Common myeloid progenitor, CD34-positive (primary cell): Measurements from ENCODE around the gene RNF149.
"Not testable (repeated sequence)": the region's sequence is repeated elsewhere in the genome, so short reads cannot be mapped to it uniquely, and the experiment has no call there.

ENCODE experiments used
- CTCF ChIA-PET: fragments of 350-600 bp; sonication (Branson Sonifier 250); formaldehyde crosslinking; loops from one replicate; lab custom pipeline; 2021; ENCODE audit warnings: antibody characterized with exemption; lab: Charles Lee
- POLR2A ChIA-PET: fragments of 350-600 bp; sonication (Branson Sonifier 250); formaldehyde crosslinking; loops from one replicate; lab custom pipeline; 2021; ENCODE audit warnings: antibody characterized with exemption; lab: Charles Lee
- DNase-seq, 3 donors: peaks; one replicate each; pipeline versions ENCODE4 v3.0.0 to v3.0.0-alpha.2; 2013
- H3K27ac ChIP-seq, 2 experiments: 1 replicate in 1 of 2; 2 replicates in 1 of 2; pipeline ENCODE4 v1.7.0; 2013; ENCODE audit warnings: inconsistent platforms in 2 of 2, low read length in 2 of 2, mild to moderate bottlenecking in 2 of 2, low read depth in 1 of 2, moderate library complexity in 1 of 2; ENCODE audit not compliant: severe bottlenecking in 2 of 2, insufficient read depth in 1 of 2, poor library complexity in 1 of 2
- H3K27me3 ChIP-seq, 5 experiments: replicated peaks in 2 of 5; 1 replicate in 3 of 5; 2 replicates in 2 of 5; pipeline versions ENCODE4 v1.6.1 to v1.7.0; 2013; ENCODE audit warnings: low read length in 4 of 5, mild to moderate bottlenecking in 2 of 5, moderate library complexity in 2 of 5, inconsistent platforms in 1 of 5; ENCODE audit not compliant: insufficient read depth in 5 of 5, control insufficient read depth in 4 of 5
- H3K36me3 ChIP-seq, 4 experiments: 1 replicate in 2 of 4; 2 replicates in 2 of 4; pipeline versions ENCODE4 v1.6.1 to v1.7.0; 2013; ENCODE audit warnings: low read length in 3 of 4, control low read depth in 1 of 4, mild to moderate bottlenecking in 1 of 4; ENCODE audit not compliant: control insufficient read depth in 4 of 4, insufficient read depth in 4 of 4
- H3K4me1 ChIP-seq, 4 experiments: 1 replicate in 3 of 4; 2 replicates in 1 of 4; pipeline versions ENCODE4 v1.6.1 to v1.7.1; 2013; ENCODE audit warnings: low read length in 3 of 4, mild to moderate bottlenecking in 3 of 4, control low read depth in 1 of 4, inconsistent platforms in 1 of 4, moderate library complexity in 1 of 4; ENCODE audit not compliant: control insufficient read depth in 4 of 4, insufficient read depth in 4 of 4; ENCODE audit errors: control extremely low read depth in 1 of 4
- H3K4me3 ChIP-seq, 7 experiments: 1 replicate in 4 of 7; 2 replicates in 3 of 7; pipeline versions ENCODE4 v1.5.1 to v1.7.0; 2013; ENCODE audit warnings: mild to moderate bottlenecking in 7 of 7, low read length in 6 of 7, moderate library complexity in 6 of 7, inconsistent platforms in 2 of 7, low read depth in 2 of 7, control low read depth in 1 of 7; ENCODE audit not compliant: insufficient read depth in 4 of 7, control insufficient read depth in 1 of 7; ENCODE audit errors: extremely low read depth in 1 of 7
- H3K9me3 ChIP-seq, 5 experiments: 1 replicate in 4 of 5; 2 replicates in 1 of 5; pipeline versions ENCODE4 v1.6.1 to v1.7.1; 2013; ENCODE audit warnings: low read length in 4 of 5, mild to moderate bottlenecking in 2 of 5, inconsistent platforms in 1 of 5, low read depth in 1 of 5, moderate library complexity in 1 of 5; ENCODE audit not compliant: control insufficient read depth in 4 of 5, insufficient read depth in 2 of 5; ENCODE audit errors: control extremely low read depth in 1 of 5
- WGBS: methylation state at CpG from one replicate; pipeline ENCODE4 v1.1.5; 2013; ENCODE audit not compliant: insufficient coverage; 5-methylcytosine and 5-hydroxymethylcytosine counted together

RNF149 gene

GRCh38 chr2:101253703-101254450 is 54.6 kb downstream of the RNF149 start:
- 39% methylated on average over 14 of the region's 17 CpGs for WGBS
- peak overlapping the region; percentile 86 to 94 for H3K27ac ChIP-seq
- POLR2A ChIA-PET: interaction anchor here (0.6 to 0.9 kb wide), 2 partner anchors 15 to 16 kb away, joined by 3 read pairs; no protein-coding TSS in a partner anchor

DNA sequence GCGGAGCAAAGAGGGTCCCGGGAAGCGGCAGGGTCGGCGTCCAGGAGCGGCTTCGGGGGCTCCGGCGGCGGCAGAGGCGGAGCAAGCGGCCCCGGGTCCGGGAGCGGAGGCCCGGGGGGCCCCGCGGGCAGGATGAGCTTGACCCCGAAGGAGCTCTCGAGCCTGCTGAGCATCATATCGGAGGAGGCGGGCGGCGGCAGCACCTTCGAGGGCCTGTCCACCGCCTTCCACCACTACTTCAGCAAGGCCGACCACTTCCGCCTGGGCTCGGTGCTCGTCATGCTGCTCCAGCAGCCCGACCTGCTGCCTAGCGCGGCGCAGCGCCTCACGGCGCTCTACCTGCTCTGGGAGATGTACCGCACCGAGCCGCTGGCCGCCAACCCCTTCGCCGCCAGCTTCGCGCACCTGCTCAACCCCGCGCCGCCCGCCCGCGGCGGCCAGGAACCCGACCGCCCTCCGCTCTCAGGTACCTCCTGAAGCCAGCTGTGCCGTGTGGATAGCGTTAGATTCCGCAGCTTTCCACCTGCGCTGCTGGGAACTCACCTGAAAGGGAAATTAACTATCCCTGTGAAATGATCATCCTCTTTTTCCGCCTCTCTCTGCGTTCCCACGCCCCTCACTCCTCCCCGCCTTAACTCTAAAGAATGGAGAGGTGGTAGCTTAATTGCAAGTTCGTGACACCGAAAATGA is 55.3 kb downstream of the RNF149 start:
- H3K9me3 ChIP-seq: no peaks in the 10 kb centered on the region
- DNase-seq: peak; percentile 67 to 91 (median 89)
- H3K27ac ChIP-seq: peak overlapping the region; percentile 86 to 94
- peaks cover 14 to 42% (median 21%) of the 10 kb centered on the region in 4 experiments for H3K4me1 ChIP-seq
- under 1% methylated on average over 44 of the region's 65 CpGs for WGBS
- H3K27me3 ChIP-seq: no peaks in the 10 kb centered on the region
- POLR2A ChIA-PET: interaction anchor here (0.6 kb wide), 1 partner anchor 16 kb away, joined by 3 read pairs; no protein-coding TSS in a partner anchor
- CTCF ChIA-PET: interaction anchor here (0.9 to 2.0 kb wide), 7 partner anchors 13 to 217 kb away, joined by 3 to 7 read pairs (median 5); no protein-coding TSS in a partner anchor
- H3K36me3 ChIP-seq: peaks cover 0 to 8% (median 7%) of the 10 kb centered on the region in 4 experiments
- peak overlapping the region; percentile 84 to 99 (median 93) for H3K4me3 ChIP-seq

More at GRCh38 chr2:101253703-101254450, 54.6 kb downstream of the RNF149 start:
- Histone ChIP-seq H3K9me3 (no peaks in the 10 kb centered on the region), H3K36me3 (peaks cover 1 to 12% (median 9%) of the 10 kb centered on the region in 4 experiments), H3K27me3 (no peaks in the 10 kb centered on the region), H3K4me3 (peak overlapping the region; percentile 84 to 99 (median 93)), H3K4me1 (peaks cover 14 to 42% (median 21%) of the 10 kb centered on the region in 4 experiments)
- CTCF ChIA-PET: interaction anchor here (0.9 to 2.0 kb wide), 3 partner anchors 20 to 34 kb away, joined by 3 to 5 read pairs (median 4); no protein-coding TSS in a partner anchor
- peak in 2 of 3 donors; percentile 61 to 69 for DNase-seq

- peak; percentile 98 to 99 (median 99) for DNase-seq
- 0% methylated on average over 38 of the region's 63 CpGs for WGBS
These were observed 56.0 kb downstream of the RNF149 start, which contains the start of gene CNOT11 for GRCh38 chr2:101252408-101253012. Gene CNOT11, plus strand, starts transcription at chr2:101252886. Its CDS starts 79 bp downstream, at chr2:101252965.

DNA sequence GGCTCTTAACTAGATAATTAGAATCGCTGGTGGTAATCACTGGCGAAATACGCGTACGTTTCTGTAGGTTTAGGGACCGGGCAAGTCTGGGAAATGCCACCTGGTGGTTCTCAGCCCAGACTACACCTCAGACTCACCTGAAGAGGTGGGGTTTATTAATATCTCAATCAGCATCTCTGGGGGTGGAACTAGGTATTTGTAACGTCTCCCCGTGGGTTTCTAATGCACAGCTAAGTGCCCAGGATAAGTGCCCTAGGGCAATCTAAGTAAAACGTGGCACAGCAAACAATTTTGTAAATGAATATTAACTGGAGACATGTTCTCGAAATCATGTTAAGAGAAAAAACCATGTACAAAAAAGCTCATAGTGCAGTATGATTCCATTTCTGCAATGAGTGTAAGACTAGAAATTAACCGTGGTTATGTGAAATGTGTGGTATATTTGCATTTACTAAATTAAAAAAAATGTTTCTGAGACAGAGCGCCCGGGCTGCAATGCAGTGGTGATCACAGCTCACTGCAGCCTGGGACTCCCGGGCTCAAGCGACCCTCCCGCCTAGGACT is 56.6 kb downstream of the RNF149 start:
- ChIA-PET CTCF (interaction anchor here (0.8 to 2.0 kb wide), 11 partner anchors 12 to 249 kb away, joined by 3 to 7 read pairs (median 4); partner anchors contain the start of gene RPL31), POLR2A (interaction anchor here (0.9 kb wide), 1 partner anchor 57 kb away, joined by 5 read pairs; the partner anchor contains the start of gene RNF149)
- peak; percentile 28 to 39 (median 38) for DNase-seq
- WGBS: 10% methylated on average over 8 of the region's 16 CpGs
- Histone ChIP-seq H3K4me1 (peaks cover 14 to 42% (median 21%) of the 10 kb centered on the region in 4 experiments), H3K27me3 (no peaks in the 10 kb centered on the region), H3K9me3 (no peaks in the 10 kb centered on the region), H3K27ac (peak overlapping the region in 1 of 2 experiments; percentile 77), H3K36me3 (peaks cover 0 to 8% (median 1%) of the 10 kb centered on the region in 4 experiments), H3K4me3 (peak overlapping the region in 6 of 7 experiments; percentile 55 to 97 (median 90))

More at GRCh38 chr2:101252408-101253012, 56.0 kb downstream of the RNF149 start, which contains the start of gene CNOT11:
- peak within 1 kb of the TSS; percentile 84 to 99 (median 93) for H3K4me3 ChIP-seq
- no peaks in the 10 kb centered on the region for H3K9me3 ChIP-seq
- peak within 1 kb of the TSS; percentile 86 to 94 for H3K27ac ChIP-seq
- ChIA-PET CTCF (interaction anchor here (0.8 to 2.0 kb wide), 10 partner anchors 12 to 250 kb away, joined by 3 to 7 read pairs (median 4); partner anchors contain the start of gene RPL31), POLR2A (interaction anchor here (0.9 kb wide), 1 partner anchor 56 kb away, joined by 5 read pairs; the partner anchor contains the start of gene RNF149)
- no peaks in the 10 kb centered on the region for H3K27me3 ChIP-seq
- H3K4me1 ChIP-seq: peaks cover 14 to 42% (median 21%) of the 10 kb centered on the region in 4 experiments
- H3K36me3 ChIP-seq: peaks cover 0 to 8% (median 1%) of the 10 kb centered on the region in 4 experiments

DNA sequence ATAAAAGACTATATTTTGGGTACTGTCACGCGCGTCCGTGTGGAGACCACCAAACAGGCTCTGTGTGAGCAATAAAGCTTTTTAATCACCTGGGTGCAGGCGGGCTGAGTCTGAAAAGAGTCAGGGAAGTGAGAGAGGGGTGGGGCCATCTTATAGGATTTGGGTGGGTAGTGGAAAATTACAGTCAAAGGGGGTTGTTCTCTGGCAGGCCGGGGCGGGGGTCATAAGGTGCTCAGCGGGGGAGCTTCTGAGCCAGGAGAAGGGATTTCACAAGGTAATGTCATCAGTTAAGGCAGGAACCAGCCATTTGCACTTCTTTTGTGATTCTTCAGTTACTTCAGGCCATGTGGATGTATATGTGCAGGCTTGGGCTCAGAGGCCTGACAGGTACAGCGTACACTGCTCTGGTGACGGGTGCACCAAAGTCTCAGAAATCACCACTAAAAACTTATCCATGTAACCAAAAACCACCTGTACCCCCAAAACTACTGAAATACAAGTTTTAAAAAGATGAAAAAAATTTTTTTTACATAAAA is 57.2 kb downstream of the RNF149 start:
- H3K27me3 ChIP-seq, H3K9me3 ChIP-seq, H3K36me3 ChIP-seq, H3K27ac ChIP-seq, POLR2A ChIA-PET, DNase-seq, H3K4me3 ChIP-seq: not testable (repeated sequence)
- CTCF ChIA-PET: interaction anchor here (0.8 to 1.5 kb wide), 8 partner anchors 10 to 236 kb away, joined by 3 to 7 read pairs (median 4); no protein-coding TSS in a partner anchor
- 97% methylated on average over 6 of the region's 10 CpGs for WGBS
- peaks cover 14 to 42% (median 21%) of the 10 kb centered on the region in 4 experiments for H3K4me1 ChIP-seq

- Histone ChIP-seq H3K4me1 (peaks cover 12 to 33% (median 20%) of the 10 kb centered on the region in 4 experiments), H3K27ac (no peak overlapping the region), H3K27me3 (no peaks in the 10 kb centered on the region), H3K36me3 (peaks cover 0 to 3% (median 0%) of the 10 kb centered on the region in 4 experiments), H3K4me3 (no peak overlapping the region), H3K9me3 (no peaks in the 10 kb centered on the region)
- peak in 2 of 3 donors; percentile 23 to 43 for DNase-seq
- CTCF ChIA-PET: interaction anchor here (0.8 to 1.5 kb wide), 4 partner anchors 16 to 160 kb away, joined by 3 read pairs; no protein-coding TSS in a partner anchor
- 83% methylated on average over 5 of the region's 5 CpGs for WGBS
- POLR2A ChIA-PET: no interaction called here
These were observed 58.7 kb downstream of the RNF149 start for GRCh38 chr2:101249826-101250225.
